ENCODE data around the gene EDN1. TPM values are rescaled to one million over a fixed set of nuclear protein-coding genes. Genes with fewer than 3 reads are reported as not detected.

The EDN1 gene
- total and polyA plus RNA-seq, 9 of the 15 experiments (the other 6 are each of a cell fraction or from before 2014, with no cell fraction given): 0.03 to 0.06 TPM; not detected in 7

- Histone ChIP-seq H3K9me1 (ENCODE audit: control insufficient read depth, insufficient read depth, low read length) (no peaks in the 10 kb centered on the region), H3K4me2 (ENCODE audit: insufficient read depth, low read length) (no peak overlapping the region), H3K4me3 (no peak overlapping the region), H3K4me1 (replicated peaks in 1 of 2; ENCODE audit: control insufficient read depth in 2 of 2, insufficient read depth in 2 of 2, low read length in 2 of 2) (no peaks in the 10 kb centered on the region), H3K36me3 (ENCODE audit: control insufficient read depth, insufficient read depth, low read length) (no peaks in the 10 kb centered on the region), H3K9ac (ENCODE audit: insufficient read depth in 1 of 2, low read depth in 2 of 2, low read length in 2 of 2) (no peak overlapping the region), H3K9me3 (replicated peaks; ENCODE audit: control insufficient read depth, insufficient read depth, low read depth, low read length) (no peaks in the 10 kb centered on the region), H2AFZ (ENCODE audit: low read depth, low read length) (no peak overlapping the region), H3K79me2 (ENCODE audit: control insufficient read depth, insufficient read depth, low read length) (no peaks in the 10 kb centered on the region), H4K20me1 (replicated peaks; ENCODE audit: control insufficient read depth, insufficient read depth, low read length) (no peaks in the 10 kb centered on the region), H3K27me3 (ENCODE audit: control insufficient read depth in 2 of 2, insufficient read depth in 2 of 2, low read length in 2 of 2) (peaks cover 2 to 4% of the 10 kb centered on the region in 2 experiments; a peak in 3 of 5 replicates), H3K27ac (ENCODE audit: extremely low read depth, low read depth, low read length) (no peak overlapping the region)
- no TSS peak for BruUV-seq (replicated peaks)
- DNase-seq (ENCODE audit: extremely low read depth in 1 of 4, low spot score in 3 of 4) (no peak), FAIRE-seq (no peak), ATAC-seq (no peak)
- in situ Hi-C loops (cut with MboI) (no loop called here), intact Hi-C loops (cut with micrococcal nuclease) (no loop called here)
- POLR2A ChIA-PET: interaction anchor here (0.9 kb wide), 1 partner anchor 348 kb away, joined by 3 read pairs; no protein-coding TSS in a partner anchor
- CTCF ChIA-PET (ENCODE audit: low intra/inter-chr PET ratio): no interaction called here
- TF ChIP-seq ILF3 (IDR thresholded peaks at IDR 0.05; ENCODE audit: borderline replicate concordance) (no peak), RFX7 (CRISPR knock-in tag; IDR thresholded peaks at IDR 0.05) (no peak), NR2F6 (CRISPR knock-in tag; IDR thresholded peaks at IDR 0.05) (no peak), MIER1 (IDR thresholded peaks at IDR 0.05; ENCODE audit: low read depth) (no peak), MECOM (CRISPR knock-in tag; IDR thresholded peaks at IDR 0.05) (no peak), ZNF184 (CRISPR knock-in tag; IDR thresholded peaks at IDR 0.05) (no peak), CHD2 (IDR thresholded peaks at IDR 0.05; ENCODE audit: low read depth, low read length) (no peak), ZBTB11 (CRISPR knock-in tag; IDR thresholded peaks at IDR 0.05) (no peak), THRA (IDR thresholded peaks at IDR 0.05) (no peak), STAG1 (CRISPR knock-in tag; IDR thresholded peaks at IDR 0.05; ENCODE audit: borderline replicate concordance) (no peak), NFIC (IDR thresholded peaks at IDR 0.05) (no peak), KDM2B (CRISPR knock-in tag; IDR thresholded peaks at IDR 0.05) (no peak)
Observed at GRCh38 chr6:12278915-12279314, 11.2 kb upstream of the EDN1 start.
